GM10266 (cell line): Measurements from ENCODE around the gene TECPR1.

Source experiments
- DNase-seq: peaks from one replicate; pipeline ENCODE4 v3.0.0; 2012; ENCODE audit errors: extremely low spot score
- CTCF ChIP-seq: IDR thresholded peaks from 2 replicates; pipeline ENCODE4 v1.5.1; 2012; ENCODE audit warnings: mild to moderate bottlenecking, low read depth; ENCODE audit not compliant: control insufficient read depth, insufficient read depth; ENCODE audit errors: missing control alignments

TECPR1 gene

GRCh38 chr7:98217623-98218582, 34.1 kb downstream of the TECPR1 start:
- no peak for TF ChIP-seq CTCF
- DNase-seq, result no peak

GRCh38 chr7:98216941-98217622, 35.0 kb downstream of the TECPR1 start:
- no peak for TF ChIP-seq CTCF
- DNase-seq, result no peak

GRCh38 chr7:98215561-98216495, 36.2 kb downstream of the TECPR1 start:
- DNase-seq, result no peak
- TF ChIP-seq CTCF, result no peak

- peak; percentile 23 for DNase-seq
- TF ChIP-seq CTCF, result no peak
Measured at GRCh38 chr7:98214811-98215321, 37.2 kb downstream of the TECPR1 start.

- peak; percentile 52 for DNase-seq
- no peak for TF ChIP-seq CTCF
Measured at GRCh38 chr7:98213888-98214810, 37.9 kb downstream of the TECPR1 start.
